ENCODE measurements around the gene DAP. TPM values are rescaled to one million over a fixed set of nuclear protein-coding genes. Genes with fewer than 3 reads are reported as not detected.

The DAP gene
- total and polyA plus RNA-seq, 2 of the 13 experiments (the other 11 are each of a cell fraction or from before 2014, with no cell fraction given): 22.0 to 57.5 TPM

DNA sequence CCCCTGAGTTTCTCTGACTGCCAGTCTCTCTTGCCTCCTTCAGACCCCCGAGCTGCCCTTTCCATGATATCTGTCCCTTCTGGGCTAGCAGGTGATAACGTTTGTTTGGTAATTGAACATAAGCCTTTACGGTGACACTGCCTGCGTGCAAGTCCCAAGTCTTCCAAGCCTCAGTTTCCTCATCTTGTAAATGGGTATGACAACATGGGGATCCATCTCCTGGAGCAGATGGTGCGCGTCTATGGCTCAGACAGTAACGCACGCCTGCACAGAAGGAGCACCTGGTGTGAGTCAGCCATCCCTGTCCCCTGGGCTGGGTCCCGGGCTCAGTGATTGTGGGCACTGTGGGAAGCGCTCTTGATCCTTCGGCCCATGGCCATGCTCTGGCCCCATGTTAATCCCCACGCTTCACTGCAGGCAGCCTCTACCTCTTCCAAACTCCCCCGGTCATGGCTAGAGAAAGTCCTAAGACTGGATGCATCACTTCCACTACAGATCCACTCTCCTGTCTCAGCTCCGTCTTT lies 85.8 kb downstream of the DAP start (continued):
- TF ChIP-seq, protein P1, sequence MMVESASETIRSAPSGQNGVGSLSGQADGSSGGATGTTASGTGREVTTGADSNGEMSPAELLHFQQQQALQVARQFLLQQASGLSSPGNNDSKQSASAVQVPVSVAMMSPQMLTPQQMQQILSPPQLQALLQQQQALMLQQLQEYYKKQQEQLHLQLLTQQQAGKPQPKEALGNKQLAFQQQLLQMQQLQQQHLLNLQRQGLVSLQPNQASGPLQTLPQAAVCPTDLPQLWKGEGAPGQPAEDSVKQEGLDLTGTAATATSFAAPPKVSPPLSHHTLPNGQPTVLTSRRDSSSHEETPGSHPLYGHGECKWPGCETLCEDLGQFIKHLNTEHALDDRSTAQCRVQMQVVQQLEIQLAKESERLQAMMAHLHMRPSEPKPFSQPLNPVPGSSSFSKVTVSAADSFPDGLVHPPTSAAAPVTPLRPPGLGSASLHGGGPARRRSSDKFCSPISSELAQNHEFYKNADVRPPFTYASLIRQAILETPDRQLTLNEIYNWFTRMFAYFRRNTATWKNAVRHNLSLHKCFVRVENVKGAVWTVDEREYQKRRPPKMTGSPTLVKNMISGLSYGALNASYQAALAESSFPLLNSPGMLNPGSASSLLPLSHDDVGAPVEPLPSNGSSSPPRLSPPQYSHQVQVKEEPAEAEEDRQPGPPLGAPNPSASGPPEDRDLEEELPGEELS (CRISPR knock-in tag; IDR thresholded peaks at IDR 0.05): no peak
- peak; percentile 88 for TF ChIP-seq ZNF629 (CRISPR knock-in tag; conservative IDR thresholded peaks at IDR 0.05)

DNA sequence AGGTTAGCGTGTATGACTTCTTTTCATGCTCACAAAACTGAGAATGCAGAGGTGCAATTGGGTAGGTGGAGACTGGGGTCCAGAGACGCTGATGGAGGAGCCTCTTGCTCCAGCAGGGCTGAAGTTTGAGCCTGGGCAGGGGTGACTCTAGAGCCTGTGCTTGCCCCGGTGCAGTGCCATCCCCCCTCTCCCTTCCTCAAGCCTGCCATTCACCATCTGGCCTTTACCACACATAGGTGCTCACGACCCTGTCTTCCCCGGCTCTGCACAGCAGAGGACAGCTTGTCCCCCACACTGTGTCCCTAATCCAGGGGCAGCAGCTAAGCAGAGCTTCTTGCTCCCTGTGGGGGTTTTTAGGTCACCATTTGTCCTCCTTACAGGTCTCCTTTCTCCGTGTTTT lies 86.5 kb downstream of the DAP start:
- no peak overlapping the region for H3K27ac ChIP-seq (ENCODE audit: extremely low read length, insufficient read depth, low read length)
- DNase-seq (ENCODE audit: low spot score) (no peak), FAIRE-seq (no peak), ATAC-seq (peak; percentile 50)
- peaks cover 14% of the 10 kb centered on the region for H3K4me1 ChIP-seq (ENCODE audit: insufficient read depth, low read length)
- H3K27me3 ChIP-seq (ENCODE audit: control insufficient read depth in 1 of 2, insufficient read depth in 2 of 2, low read length in 2 of 2): no peaks in the 10 kb centered on the region
- POLR2A ChIA-PET: no interaction called here
- no peak overlapping the region for H2AFZ ChIP-seq (ENCODE audit: low read length)
- CTCF ChIA-PET (ENCODE audit: low intra/inter-chr PET ratio, low total read pairs): no interaction called here
- no peak overlapping the region for H3K4me3 ChIP-seq (replicated peaks in 1 of 3; ENCODE audit: insufficient read depth in 1 of 3, low read depth in 2 of 3, low read length in 3 of 3)
- no peak overlapping the region for H3K4me2 ChIP-seq (ENCODE audit: low read depth, low read length)
- H3K9me3 ChIP-seq (ENCODE audit: low read length): no peaks in the 10 kb centered on the region
- intact Hi-C loops (cut with micrococcal nuclease; ENCODE audit: unreplicated experiment): no loop called here
- 44% methylated on average over 6 of the region's 6 CpGs for WGBS (ENCODE audit: low lambda C conversion rate)
- no peaks in the 10 kb centered on the region for H4K20me1 ChIP-seq (ENCODE audit: insufficient read depth, low read length)
- no TSS peak for BruUV-seq (replicated peaks)
- H3K36me3 ChIP-seq (replicated peaks in 1 of 2; ENCODE audit: control insufficient read depth in 1 of 2, insufficient read depth in 2 of 2, low read length in 2 of 2): peaks cover 5% of the 10 kb centered on the region in 2 experiments; a peak in 4 of 5 replicates
- no peak overlapping the region for H3K9ac ChIP-seq (ENCODE audit: insufficient read depth, low read depth, low read length)
- no peaks in the 10 kb centered on the region for H3K79me2 ChIP-seq (ENCODE audit: insufficient read depth, low read length)
- TF ChIP-seq ZNF253 (CRISPR knock-in tag; IDR thresholded peaks at IDR 0.05; ENCODE audit: borderline replicate concordance) (no peak), HINFP (CRISPR knock-in tag; IDR thresholded peaks at IDR 0.05; ENCODE audit: low read depth) (no peak), RNF219 (CRISPR knock-in tag; IDR thresholded peaks at IDR 0.05) (no peak), MAFG (CRISPR knock-in tag; IDR thresholded peaks at IDR 0.05) (no peak), THAP11 (CRISPR knock-in tag; IDR thresholded peaks at IDR 0.05) (no peak), HOXA3 (CRISPR knock-in tag; IDR thresholded peaks at IDR 0.05) (no peak), KLF12 (CRISPR knock-in tag; IDR thresholded peaks at IDR 0.05; ENCODE audit: borderline replicate concordance) (no peak)
- in situ Hi-C loops (cut with HindIII; ENCODE audit: extremely low pct_ligation_motif_present, low pct_unique_long_range_greater_than_20kb): no loop called here

Data from HepG2 (cell line).